ENCODE measurements around the gene ZNF277. TPM values are rescaled to one million over a fixed set of nuclear protein-coding genes. Genes with fewer than 3 reads are reported as not detected.

ZNF277 gene
- total and polyA plus RNA-seq, 10 of the 15 experiments (the other 5 are each of a cell fraction or from before 2014, with no cell fraction given), result 10.6 to 33.9 (median 22.0) TPM

GRCh38 chr7:112357136-112357535, 150.6 kb downstream of the ZNF277 start (continued):
- TF ChIP-seq RELB (IDR thresholded peaks at IDR 0.05; ENCODE audit: low read depth) (no peak), IKZF1 (conservative IDR thresholded peaks at IDR 0.05) (no peak), MAX (IDR thresholded peaks at IDR 0.05; ENCODE audit: low read depth, low read length) (no peak), ZNF592 (IDR thresholded peaks at IDR 0.05) (no peak), ETV6 (conservative IDR thresholded peaks at IDR 0.05 in 1 of 2, IDR thresholded peaks at IDR 0.05 in 1 of 2; ENCODE audit: borderline replicate concordance in 1 of 2, low read depth in 1 of 2) (no peak), NR2F1 (conservative IDR thresholded peaks at IDR 0.05) (no peak), BCL11A (IDR thresholded peaks at IDR 0.05; ENCODE audit: low read depth, low read length) (no peak), SREBF1 (IDR thresholded peaks at IDR 0.05; ENCODE audit: low read length) (no peak)
